Measurements from ENCODE around the gene CABLES2.

Gene CABLES2

GRCh38 chr20:62370115-62370806 lies 36.8 kb downstream of the CABLES2 start:
- DNase-seq: peak; percentile 59 to 79 (median 72)

- no peak for DNase-seq
Measured at GRCh38 chr20:62369815-62370114, 37.3 kb downstream of the CABLES2 start.

GRCh38 chr20:62368976-62369814 lies 37.9 kb downstream of the CABLES2 start:
- peak in 3 of 4 experiments; percentile 30 to 54 (median 40) for DNase-seq

- DNase-seq: no peak
Measured at GRCh38 chr20:62368392-62368975, 38.6 kb downstream of the CABLES2 start.

GRCh38 chr20:62367633-62368391 lies 39.3 kb downstream of the CABLES2 start:
- peak in 2 of 4 experiments; percentile 25 to 33 for DNase-seq

GRCh38 chr20:62367136-62367632 lies 39.9 kb downstream of the CABLES2 start, which contains the start of gene LAMA5:
Gene LAMA5, minus strand, starts transcription at chr20:62367312. Its CDS starts 67 bp downstream, at chr20:62367245.
- DNase-seq: peak; percentile 41 to 80 (median 56)

GRCh38 chr20:62366370-62367135 lies 40.5 kb downstream of the CABLES2 start:
- peak in 2 of 4 experiments; percentile 12 to 30 for DNase-seq

GRCh38 chr20:62365814-62366369 lies 41.2 kb downstream of the CABLES2 start:
- no peak for DNase-seq

GRCh38 chr20:62364911-62365736 lies 42.0 kb downstream of the CABLES2 start:
- no peak for DNase-seq

- DNase-seq: no peak
Measured at GRCh38 chr20:62363920-62364851, 42.9 kb downstream of the CABLES2 start.

GRCh38 chr20:62362991-62363919 lies 43.8 kb downstream of the CABLES2 start:
- DNase-seq: no peak

- no peak for DNase-seq
Measured at GRCh38 chr20:62362590-62362940, 44.5 kb downstream of the CABLES2 start.

GRCh38 chr20:62361799-62362589 lies 45.1 kb downstream of the CABLES2 start:
- DNase-seq: no peak

- DNase-seq: no peak
Measured at GRCh38 chr20:62360854-62361798, 46.0 kb downstream of the CABLES2 start.

- DNase-seq: no peak
Measured at GRCh38 chr20:62359491-62360121, 47.5 kb downstream of the CABLES2 start.

GRCh38 chr20:62359043-62359490 lies 48.0 kb downstream of the CABLES2 start:
- DNase-seq: no peak

Data from suppressor macrophage (primary cell).